GM12878 (cell line): ENCODE measurements around the gene PLCB4. TPM values are rescaled to one million over a fixed set of nuclear protein-coding genes. Genes with fewer than 3 reads are reported as not detected.

Source experiments
- ATAC-seq: fragments of 200-7000 bp; cut with Tn5 transposase; 3 replicates; pipeline ENCODE4 v1.9.1; 2020; ENCODE audit warnings: mild to moderate bottlenecking, moderate library complexity
- BruUV-seq: library from RNA; stranded (reverse); fragments of 400-500 nt; replicated peaks from 2 replicates; lab custom pipeline; 2021; lab: Mats Ljungman, UMichigan
- CTCF ChIA-PET: fragments of 300-600 bp; sonication (Branson Sonifier 250); formaldehyde crosslinking; extraction: SDS; loops from one replicate; lab custom pipeline; 2021; ENCODE audit warnings: inconsistent platforms; lab: Yijun Ruan, JAX
- POLR2A ChIA-PET: fragments of 350-600 bp; formaldehyde crosslinking; extraction: SDS; loops from one replicate; lab custom pipeline; 2021; ENCODE audit warnings: inconsistent platforms; lab: Charles Lee
- RAD21 ChIA-PET: fragments of 300-600 bp; sonication (Branson Sonifier 250); formaldehyde crosslinking; loops from one replicate; lab custom pipeline; 2023; ENCODE audit warnings: antibody characterized with exemption; ENCODE audit not compliant: unreplicated experiment; lab: Charles Lee
- SMC1A ChIA-PET: fragments of 300-600 bp; sonication (Branson Sonifier 250); formaldehyde crosslinking; loops from one replicate; lab custom pipeline; 2023; ENCODE audit not compliant: unreplicated experiment, uncharacterized antibody; lab: Charles Lee
- DNase-seq: peaks from one replicate; pipeline ENCODE4 v3.0.0-alpha.2; 2011; ENCODE audit warnings: low read depth, low spot score
- FAIRE-seq: peaks from 3 replicates; lab custom pipeline; 2011; peaks lifted over from hg19 to GRCh38; lab: Jason Lieb, UNC
- H2AFZ ChIP-seq: 2 replicates; pipeline ENCODE4 v1.6.0; 2011; ENCODE audit warnings: low read depth, low read length, control low read depth; ENCODE audit not compliant: control insufficient read depth
- H3K27ac ChIP-seq: 2 replicates; pipeline ENCODE4 v1.5.1; 2011; ENCODE audit warnings: control low read depth; ENCODE audit not compliant: control insufficient read depth, insufficient read depth
- H3K27me3 ChIP-seq, 2 experiments: replicated peaks in 1 of 2; 2 replicates each; pipeline versions ENCODE4 v1.6.0 to v1.6.1; 2011; ENCODE audit warnings: low read length in 1 of 2; ENCODE audit not compliant: control insufficient read depth in 2 of 2, insufficient read depth in 2 of 2
- H3K36me3 ChIP-seq, 2 experiments: 2 replicates each; pipeline ENCODE4 v1.5.1; 2011; ENCODE audit warnings: low read length in 1 of 2; ENCODE audit not compliant: control insufficient read depth in 2 of 2, insufficient read depth in 2 of 2
- H3K4me1 ChIP-seq: 2 replicates; pipeline ENCODE4 v1.6.1; 2011; ENCODE audit warnings: mild to moderate bottlenecking, low read length, moderate library complexity, mixed read lengths; ENCODE audit not compliant: control insufficient read depth, insufficient read depth
- H3K4me2 ChIP-seq: 2 replicates; pipeline ENCODE4 v1.6.0; 2011; ENCODE audit warnings: control low read depth; ENCODE audit not compliant: control insufficient read depth, insufficient read depth
- H3K4me3 ChIP-seq: fragments of 200-600 bp; sonication (generic); 2 replicates; pipeline ENCODE4 v1.5.1; 2016
- H3K79me2 ChIP-seq: 2 replicates; pipeline ENCODE4 v1.6.0; 2011; ENCODE audit warnings: low read length; ENCODE audit not compliant: control insufficient read depth, insufficient read depth
- H3K9ac ChIP-seq: 2 replicates; pipeline ENCODE4 v1.8.0; 2011; ENCODE audit warnings: low read length, control low read depth, mixed read lengths; ENCODE audit not compliant: control insufficient read depth, insufficient read depth
- H3K9me3 ChIP-seq: replicated peaks from 3 replicates; pipeline ENCODE4 v1.5.1; 2011; ENCODE audit warnings: mild to moderate bottlenecking, low read length; ENCODE audit not compliant: control insufficient read depth, insufficient read depth
- H4K20me1 ChIP-seq: 2 replicates; pipeline ENCODE4 v1.6.0; 2011; ENCODE audit not compliant: control insufficient read depth, insufficient read depth
- BCLAF1 ChIP-seq: fragments of 450-650 bp; IDR thresholded peaks from 2 replicates; pipeline ENCODE4 v1.6.1; 2017; ENCODE audit warnings: antibody characterized with exemption, mild to moderate bottlenecking, moderate library complexity
- CREB1 ChIP-seq: IDR thresholded peaks from 2 replicates; pipeline ENCODE4 v1.6.1; 2012; ENCODE audit warnings: low read depth, mild to moderate bottlenecking, inconsistent platforms
- CUX1 ChIP-seq: IDR thresholded peaks from 2 replicates; pipeline ENCODE4 v1.6.1; 2012; ENCODE audit warnings: improper control_type of control experiment, low read depth, low read length; ENCODE audit not compliant: insufficient replicate concordance
- HDAC2 ChIP-seq: fragments of 200-600 bp; sonication (generic); IDR thresholded peaks from 2 replicates; pipeline ENCODE4 v1.6.1; 2017
- KAT2A ChIP-seq: conservative IDR thresholded peaks from 2 replicates; pipeline ENCODE4 v1.6.1; 2011; ENCODE audit warnings: low read depth, low read length; ENCODE audit not compliant: control insufficient read depth
- MXI1 ChIP-seq: fragments of 150-350 bp; IDR thresholded peaks from 2 replicates; pipeline ENCODE4 v1.6.1; 2011; ENCODE audit warnings: low read depth, mild to moderate bottlenecking, inconsistent platforms, low read length, improper control_type of control experiment
- NFXL1 ChIP-seq: fragments of 450-650 bp; IDR thresholded peaks from 2 replicates; pipeline ENCODE4 v1.6.1; 2017; ENCODE audit warnings: antibody characterized with exemption, mild to moderate bottlenecking, borderline replicate concordance
- ZNF24 ChIP-seq: fragments of 450-650 bp; IDR thresholded peaks from 2 replicates; pipeline ENCODE4 v1.6.1; 2017; ENCODE audit warnings: antibody characterized with exemption, mild to moderate bottlenecking
- WGBS: methylation state at CpG from one replicate; pipeline ENCODE4 v1.1.6; 2016; ENCODE audit warnings: low lambda C conversion rate; ENCODE audit not compliant: insufficient replicate concordance, insufficient coverage; ENCODE audit errors: missing lambda C conversion rate; 5-methylcytosine and 5-hydroxymethylcytosine counted together
- in situ Hi-C: fragments of 300-500 bp; cut with MboI; formaldehyde crosslinking; loops from 9 replicates; pipeline ENCODE4 v1.14.3; 2018; ENCODE audit warnings: mixed read lengths
- intact Hi-C: fragments of 100-400 bp; cut with micrococcal nuclease; formaldehyde crosslinking; loops from one replicate; pipeline ENCODE4 v1.14.2; 2022; ENCODE audit not compliant: unreplicated experiment
- polyA plus RNA-seq, 11 experiments: library from polyadenylated mRNA; depleted of rRNA in 4 of 11; unstranded in 6 of 11; stranded (reverse) in 5 of 11; fragments of >200 nt; fragmentation: Nextera tagmentation in 4 of 11; fragmentation: Illumina TruSeq in 1 of 11; extraction: Ambion mirVana in 4 of 11; extraction: Trizol in 1 of 11; gene quantifications; 1 replicate in 1 of 11; 2 replicates in 10 of 11; pipeline versions ENCODE4 v1.2.1 to v1.2.3, GENCODE V29; 2011 to 2016; ENCODE audit warnings: inconsistent platforms in 2 of 11, missing spikeins in 2 of 11, low read depth in 1 of 11
- total RNA-seq, 4 experiments: library from RNA; depleted of rRNA in 3 of 4; stranded (reverse); fragments of >200 nt in 3 of 4; fragmentation: Illumina TruSeq in 1 of 4; extraction: Trizol in 1 of 4; gene quantifications; 2 replicates each; pipeline versions ENCODE4 v1.2.1 to v1.2.3, GENCODE V29; 2013 to 2021
- TF ChIP-seq, protein P1 (sequence below): fragments of 450-650 bp; formaldehyde crosslinking; IDR thresholded peaks from 2 replicates; pipeline ENCODE4 v1.4.0; 2020; ENCODE audit warnings: mild to moderate bottlenecking, moderate library complexity

PLCB4 gene
- total and polyA plus RNA-seq, 10 of the 15 experiments (the other 5 are each of a cell fraction or from before 2014, with no cell fraction given) = not detected

- no peak for TF ChIP-seq CUX1
- TF ChIP-seq, all 136 proteins: peak for 0
Observed at GRCh38 chr20:9332791-9333479, 264.0 kb downstream of the PLCB4 start (continued).

GRCh38 chr20:9334866-9335265, 266.0 kb downstream of the PLCB4 start:
- in situ Hi-C loops = no loop called here
- no peak for FAIRE-seq
- TF ChIP-seq BCLAF1 = no peak
- TF ChIP-seq, protein P1, sequence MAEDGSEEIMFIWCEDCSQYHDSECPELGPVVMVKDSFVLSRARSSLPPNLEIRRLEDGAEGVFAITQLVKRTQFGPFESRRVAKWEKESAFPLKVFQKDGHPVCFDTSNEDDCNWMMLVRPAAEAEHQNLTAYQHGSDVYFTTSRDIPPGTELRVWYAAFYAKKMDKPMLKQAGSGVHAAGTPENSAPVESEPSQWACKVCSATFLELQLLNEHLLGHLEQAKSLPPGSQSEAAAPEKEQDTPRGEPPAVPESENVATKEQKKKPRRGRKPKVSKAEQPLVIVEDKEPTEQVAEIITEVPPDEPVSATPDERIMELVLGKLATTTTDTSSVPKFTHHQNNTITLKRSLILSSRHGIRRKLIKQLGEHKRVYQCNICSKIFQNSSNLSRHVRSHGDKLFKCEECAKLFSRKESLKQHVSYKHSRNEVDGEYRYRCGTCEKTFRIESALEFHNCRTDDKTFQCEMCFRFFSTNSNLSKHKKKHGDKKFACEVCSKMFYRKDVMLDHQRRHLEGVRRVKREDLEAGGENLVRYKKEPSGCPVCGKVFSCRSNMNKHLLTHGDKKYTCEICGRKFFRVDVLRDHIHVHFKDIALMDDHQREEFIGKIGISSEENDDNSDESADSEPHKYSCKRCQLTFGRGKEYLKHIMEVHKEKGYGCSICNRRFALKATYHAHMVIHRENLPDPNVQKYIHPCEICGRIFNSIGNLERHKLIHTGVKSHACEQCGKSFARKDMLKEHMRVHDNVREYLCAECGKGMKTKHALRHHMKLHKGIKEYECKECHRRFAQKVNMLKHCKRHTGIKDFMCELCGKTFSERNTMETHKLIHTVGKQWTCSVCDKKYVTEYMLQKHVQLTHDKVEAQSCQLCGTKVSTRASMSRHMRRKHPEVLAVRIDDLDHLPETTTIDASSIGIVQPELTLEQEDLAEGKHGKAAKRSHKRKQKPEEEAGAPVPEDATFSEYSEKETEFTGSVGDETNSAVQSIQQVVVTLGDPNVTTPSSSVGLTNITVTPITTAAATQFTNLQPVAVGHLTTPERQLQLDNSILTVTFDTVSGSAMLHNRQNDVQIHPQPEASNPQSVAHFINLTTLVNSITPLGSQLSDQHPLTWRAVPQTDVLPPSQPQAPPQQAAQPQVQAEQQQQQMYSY (CRISPR knock-in tag) = no peak
- no peak for TF ChIP-seq CREB1
- TF ChIP-seq KAT2A = no peak
- TF ChIP-seq HDAC2 = no peak
- no peak for TF ChIP-seq NFXL1
- TF ChIP-seq MXI1 = no peak
- no peak for TF ChIP-seq ZNF24

More at GRCh38 chr20:9334866-9335265, 266.0 kb downstream of the PLCB4 start:
- ChIA-PET RAD21 (no interaction called here), SMC1A (no interaction called here), CTCF (no interaction called here), POLR2A (interaction anchor here (0.6 kb wide), 1 partner anchor 1469 kb away, joined by 3 read pairs; no protein-coding TSS in a partner anchor)
- Histone ChIP-seq H3K9me3 (no peaks in the 10 kb centered on the region), H3K36me3 (no peaks in the 10 kb centered on the region), H3K27me3 (no peaks in the 10 kb centered on the region), H3K4me3 (no peak overlapping the region), H3K79me2 (no peaks in the 10 kb centered on the region), H4K20me1 (no peaks in the 10 kb centered on the region), H2AFZ (no peak overlapping the region), H3K9ac (no peak overlapping the region), H3K4me2 (no peak overlapping the region), H3K27ac (no peak overlapping the region), H3K4me1 (no peaks in the 10 kb centered on the region)
- BruUV-seq = no TSS peak
- WGBS = 25% methylated on average over 3 of the region's 3 CpGs
- ATAC-seq = no peak
- no peak for DNase-seq
- intact Hi-C loops = no loop called here
